Measurements from ENCODE around the gene FBXO28. TPM values are rescaled to one million over a fixed set of nuclear protein-coding genes. Genes with fewer than 3 reads are reported as not detected.

FBXO28 gene
- total RNA-seq, 1 donor from 2014 or later: 26.1 TPM

DNA sequence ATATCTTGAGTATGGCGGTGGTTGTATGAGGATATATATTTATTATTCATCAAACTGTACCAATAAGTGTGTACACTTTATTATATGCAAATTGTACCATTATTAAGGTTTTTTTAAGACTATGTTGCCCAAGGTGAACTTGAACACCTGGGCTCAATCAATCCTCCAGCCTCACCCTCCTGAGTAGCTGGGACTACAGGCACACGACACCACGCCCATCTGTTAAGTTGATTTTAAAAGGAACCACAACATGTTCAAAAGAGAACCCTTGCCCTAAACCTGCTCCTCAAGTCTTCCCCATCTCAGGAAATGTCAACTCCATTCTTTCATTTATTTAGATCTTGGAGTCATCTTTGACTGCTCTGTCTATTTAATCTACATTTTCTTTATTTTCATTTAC lies 24.3 kb upstream of the FBXO28 start:
- peak overlapping the region; percentile 4 for H3K27ac Mint-ChIP-seq
- H3K36me3 Mint-ChIP-seq: no peaks in the 10 kb centered on the region
- no peaks in the 10 kb centered on the region for H3K9me3 Mint-ChIP-seq
- TF ChIP-seq, protein P1, sequence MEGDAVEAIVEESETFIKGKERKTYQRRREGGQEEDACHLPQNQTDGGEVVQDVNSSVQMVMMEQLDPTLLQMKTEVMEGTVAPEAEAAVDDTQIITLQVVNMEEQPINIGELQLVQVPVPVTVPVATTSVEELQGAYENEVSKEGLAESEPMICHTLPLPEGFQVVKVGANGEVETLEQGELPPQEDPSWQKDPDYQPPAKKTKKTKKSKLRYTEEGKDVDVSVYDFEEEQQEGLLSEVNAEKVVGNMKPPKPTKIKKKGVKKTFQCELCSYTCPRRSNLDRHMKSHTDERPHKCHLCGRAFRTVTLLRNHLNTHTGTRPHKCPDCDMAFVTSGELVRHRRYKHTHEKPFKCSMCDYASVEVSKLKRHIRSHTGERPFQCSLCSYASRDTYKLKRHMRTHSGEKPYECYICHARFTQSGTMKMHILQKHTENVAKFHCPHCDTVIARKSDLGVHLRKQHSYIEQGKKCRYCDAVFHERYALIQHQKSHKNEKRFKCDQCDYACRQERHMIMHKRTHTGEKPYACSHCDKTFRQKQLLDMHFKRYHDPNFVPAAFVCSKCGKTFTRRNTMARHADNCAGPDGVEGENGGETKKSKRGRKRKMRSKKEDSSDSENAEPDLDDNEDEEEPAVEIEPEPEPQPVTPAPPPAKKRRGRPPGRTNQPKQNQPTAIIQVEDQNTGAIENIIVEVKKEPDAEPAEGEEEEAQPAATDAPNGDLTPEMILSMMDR (conservative IDR thresholded peaks at IDR 0.05): no peak
- DNase-seq (ENCODE audit: extremely low spot score, unreplicated experiment): no peak
- no peaks in the 10 kb centered on the region for H3K27me3 Mint-ChIP-seq
- H3K4me3 Mint-ChIP-seq: no peak overlapping the region
- no peaks in the 10 kb centered on the region for H3K4me1 Mint-ChIP-seq (ENCODE audit: unreplicated experiment)

DNA sequence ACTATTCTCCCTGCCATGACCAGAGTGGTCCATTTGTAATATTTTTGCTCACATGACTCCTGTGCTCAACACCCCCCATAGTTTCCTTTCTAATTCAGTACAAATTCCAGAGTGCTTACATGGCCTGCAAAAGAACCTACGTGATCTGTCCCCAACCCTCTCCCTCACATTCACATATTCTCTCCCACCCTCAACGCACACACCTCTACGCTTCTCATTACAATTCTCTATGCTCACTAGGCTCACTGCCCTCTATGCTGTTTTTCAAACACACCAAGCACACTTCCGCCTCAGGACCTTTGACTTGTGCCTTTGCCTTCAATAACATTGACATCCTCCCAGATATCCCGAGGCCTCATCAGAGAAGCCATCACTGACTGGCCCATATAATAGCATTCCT lies 23.8 kb upstream of the FBXO28 start:
- Mint-ChIP-seq H3K4me3 (no peak overlapping the region), H3K9me3 (no peaks in the 10 kb centered on the region), H3K27ac (no peak overlapping the region), H3K36me3 (no peaks in the 10 kb centered on the region), H3K4me1 (ENCODE audit: unreplicated experiment) (no peaks in the 10 kb centered on the region), H3K27me3 (no peaks in the 10 kb centered on the region)
- TF ChIP-seq, protein P1 (conservative IDR thresholded peaks at IDR 0.05): no peak
- DNase-seq (ENCODE audit: extremely low spot score, unreplicated experiment): no peak

DNA sequence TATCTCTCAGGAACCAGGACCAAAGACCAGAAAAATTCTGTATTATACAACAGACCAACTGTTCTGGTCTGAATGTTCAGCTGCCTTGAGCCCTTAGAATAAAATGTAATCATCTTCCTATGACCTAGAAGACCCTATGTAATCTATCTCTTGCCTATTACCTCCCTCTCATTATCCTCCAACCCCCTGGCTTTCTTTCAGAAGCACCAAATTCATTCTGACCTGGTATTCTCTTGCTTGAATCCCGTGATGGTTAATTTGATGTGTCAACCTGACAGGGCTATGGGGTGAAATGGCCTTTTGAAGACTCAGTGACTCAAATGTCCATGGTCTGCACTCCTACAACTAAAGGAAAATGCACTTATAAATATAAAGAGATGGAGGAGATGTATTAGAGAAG lies 21.8 kb upstream of the FBXO28 start:
- no peaks in the 10 kb centered on the region for H3K36me3 Mint-ChIP-seq
- DNase-seq (ENCODE audit: extremely low spot score, unreplicated experiment): no peak
- no peaks in the 10 kb centered on the region for H3K4me1 Mint-ChIP-seq (ENCODE audit: unreplicated experiment)
- H3K9me3 Mint-ChIP-seq: no peaks in the 10 kb centered on the region
- no peak overlapping the region for H3K4me3 Mint-ChIP-seq
- peaks cover 9% of the 10 kb centered on the region for H3K27me3 Mint-ChIP-seq
- H3K27ac Mint-ChIP-seq: no peak overlapping the region
- TF ChIP-seq, protein P1 (conservative IDR thresholded peaks at IDR 0.05): no peak

DNA sequence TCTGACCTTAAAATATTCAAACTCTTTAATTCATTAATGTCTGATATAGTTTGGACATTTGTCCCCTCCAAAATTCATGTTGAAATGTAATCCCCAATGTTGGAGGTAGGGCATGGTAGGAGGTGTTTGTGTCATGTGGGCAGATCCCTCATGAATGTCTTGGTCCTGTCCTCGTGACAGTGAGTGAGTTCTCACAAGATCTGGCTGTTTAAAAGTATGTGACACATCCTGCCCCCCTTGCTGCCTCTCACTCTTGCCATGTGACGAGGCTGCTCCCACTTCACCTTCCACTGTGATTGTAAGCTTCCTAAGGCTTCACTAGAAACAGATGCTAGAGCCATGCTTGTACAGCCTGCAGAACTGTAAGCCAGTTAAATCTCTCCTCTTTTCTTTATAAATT lies 21.3 kb upstream of the FBXO28 start:
- TF ChIP-seq, protein P1 (conservative IDR thresholded peaks at IDR 0.05): no peak
- no peaks in the 10 kb centered on the region for H3K9me3 Mint-ChIP-seq
- no peaks in the 10 kb centered on the region for H3K36me3 Mint-ChIP-seq
- no peak for DNase-seq (ENCODE audit: extremely low spot score, unreplicated experiment)
- peaks cover 9% of the 10 kb centered on the region for H3K27me3 Mint-ChIP-seq
- no peak overlapping the region for H3K4me3 Mint-ChIP-seq
- H3K4me1 Mint-ChIP-seq (ENCODE audit: unreplicated experiment): no peaks in the 10 kb centered on the region
- no peak overlapping the region for H3K27ac Mint-ChIP-seq

DNA sequence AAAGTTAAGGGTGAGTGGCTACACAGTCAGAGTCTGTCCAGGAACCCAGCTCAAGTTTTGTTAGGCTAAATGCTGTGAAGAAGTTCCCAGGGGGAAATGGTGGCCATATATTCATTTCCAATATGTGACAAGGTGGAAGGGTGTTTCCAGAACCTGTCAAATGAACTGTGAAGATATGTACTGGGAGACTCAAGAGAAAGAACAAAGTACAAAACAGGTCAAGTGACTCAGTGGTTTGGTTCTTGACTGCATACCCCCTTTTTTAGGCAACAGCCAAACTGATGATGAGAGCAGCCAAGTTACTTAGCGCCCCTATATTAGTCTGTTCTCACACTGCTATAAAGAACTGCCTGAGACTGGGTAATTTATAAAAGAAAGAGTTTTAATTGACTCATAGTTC lies 18.6 kb upstream of the FBXO28 start:
- no peaks in the 10 kb centered on the region for H3K36me3 Mint-ChIP-seq
- TF ChIP-seq, protein P1 (conservative IDR thresholded peaks at IDR 0.05): no peak
- DNase-seq (ENCODE audit: extremely low spot score, unreplicated experiment): no peak
- H3K4me1 Mint-ChIP-seq (ENCODE audit: unreplicated experiment): no peaks in the 10 kb centered on the region
- peaks cover 13% of the 10 kb centered on the region for H3K27me3 Mint-ChIP-seq
- no peak overlapping the region for H3K4me3 Mint-ChIP-seq
- H3K27ac Mint-ChIP-seq: peak overlapping the region; percentile 25
- H3K9me3 Mint-ChIP-seq: no peaks in the 10 kb centered on the region

DNA sequence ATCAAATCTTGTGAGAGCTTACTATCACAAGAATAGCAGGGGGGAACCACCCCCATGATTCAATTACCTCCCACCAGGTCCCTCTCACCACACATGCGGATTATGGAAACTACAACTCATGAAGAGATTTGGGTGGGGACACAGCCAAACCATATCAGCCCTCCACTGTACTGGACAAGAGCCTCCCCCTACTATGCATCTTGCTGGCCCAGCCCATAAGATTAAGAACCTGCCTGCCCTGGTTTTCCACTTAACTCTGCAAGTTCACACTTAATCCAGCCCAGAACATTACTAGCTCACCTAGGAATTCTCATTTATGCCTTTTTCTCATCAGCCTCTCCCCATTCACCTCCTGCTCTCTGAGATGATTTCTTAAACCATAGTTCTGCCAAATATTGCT lies 18.0 kb upstream of the FBXO28 start:
- Mint-ChIP-seq H3K36me3 (no peaks in the 10 kb centered on the region), H3K9me3 (no peaks in the 10 kb centered on the region), H3K4me1 (ENCODE audit: unreplicated experiment) (no peaks in the 10 kb centered on the region), H3K27ac (no peak overlapping the region), H3K4me3 (no peak overlapping the region), H3K27me3 (peaks cover 13% of the 10 kb centered on the region)
- TF ChIP-seq, protein P1 (conservative IDR thresholded peaks at IDR 0.05): no peak
- no peak for DNase-seq (ENCODE audit: extremely low spot score, unreplicated experiment)
